Fibroblast of skin of right biceps (primary cell): ENCODE results near the gene TLCD3B.
A peak's percentile ranks its signal among the peaks of the same experiment; 100 is the strongest.

Experiments used
- DNase-seq: peaks from one replicate; pipeline ENCODE4 v3.0.0-alpha.2; 2013

The TLCD3B gene

DNA sequence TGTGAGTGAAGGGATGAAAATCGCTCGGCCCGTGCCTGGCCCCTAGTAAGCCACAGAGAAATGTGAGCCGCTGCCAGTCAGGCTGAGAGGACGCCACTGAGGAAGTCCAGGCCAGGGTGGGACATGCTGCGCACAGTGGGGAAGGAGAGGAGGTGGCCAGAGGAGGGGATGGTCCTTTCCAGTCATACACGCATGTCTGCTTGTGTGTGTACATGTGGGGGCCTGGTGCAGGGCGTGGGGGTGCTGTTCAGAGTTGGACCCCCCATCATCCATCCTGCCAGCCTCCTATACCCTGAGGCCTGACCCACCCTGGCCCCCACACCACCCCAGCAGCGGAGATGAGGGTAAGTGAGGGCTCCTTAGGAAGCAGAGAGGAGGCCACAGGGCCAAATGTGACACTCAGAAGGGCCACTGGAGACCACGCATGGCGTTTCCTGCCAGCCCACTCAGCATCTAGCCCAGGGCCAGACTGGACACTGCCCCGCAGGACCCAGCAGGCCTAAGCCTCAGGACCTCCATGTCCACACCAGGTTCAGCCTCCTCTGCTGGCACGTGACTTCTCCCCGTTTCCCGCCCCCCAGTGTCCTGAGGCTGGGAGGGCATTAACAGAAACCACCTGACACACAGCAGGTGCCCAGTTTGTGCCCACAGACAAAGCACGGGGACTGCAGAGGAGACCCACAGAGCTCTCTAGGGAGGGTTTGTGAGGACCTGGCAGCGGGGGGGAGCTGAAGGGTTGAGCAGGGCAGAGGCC is 27.2 kb downstream of the TLCD3B start:
- DNase-seq: no peak

GRCh38 chr16:30002614-30003346 is 28.3 kb downstream of the TLCD3B start:
- DNase-seq: no peak

DNA sequence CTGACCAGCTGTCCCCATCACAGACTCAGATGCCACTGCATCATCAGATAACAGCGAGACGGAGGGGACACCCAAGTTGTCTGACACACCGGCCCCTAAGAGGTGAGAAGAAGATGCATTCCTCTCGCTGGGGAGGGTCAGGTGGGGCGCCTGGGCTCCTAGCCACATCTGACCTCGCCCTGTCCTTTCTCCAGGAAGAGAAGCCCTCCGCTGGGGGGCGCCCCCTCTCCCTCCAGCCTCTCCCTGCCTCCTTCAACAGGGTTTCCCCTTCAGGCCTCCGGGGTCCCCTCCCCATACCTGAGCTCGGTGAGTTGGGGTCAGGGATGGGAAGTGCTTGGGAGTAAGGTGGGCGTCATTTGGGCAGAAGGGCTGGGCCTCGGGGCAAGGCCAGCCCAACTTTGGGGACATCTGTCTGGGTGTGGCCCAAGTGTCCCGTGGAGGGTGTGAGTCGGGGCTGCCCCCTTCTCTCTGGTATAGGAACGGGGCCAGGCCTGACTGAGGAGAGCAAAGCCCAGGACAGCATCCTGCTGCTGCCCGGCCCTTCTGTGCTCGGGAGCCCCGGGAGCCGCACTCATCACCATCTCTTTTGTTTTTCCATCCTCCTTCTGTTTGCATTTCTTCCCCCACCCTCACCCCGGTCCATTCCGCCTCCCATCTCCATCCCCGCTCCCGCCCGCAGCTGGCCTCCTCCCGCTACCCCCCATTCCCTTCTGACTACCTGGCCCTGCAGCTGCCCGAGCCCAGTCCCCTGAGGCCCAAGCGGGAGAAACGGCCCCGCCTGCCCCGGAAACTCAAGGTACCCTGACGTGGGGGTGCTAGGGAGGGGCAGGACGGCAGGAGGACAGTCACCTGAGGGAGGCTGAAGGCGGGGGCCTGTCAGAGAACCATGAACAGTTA is 30.1 kb downstream of the TLCD3B start:
- DNase-seq: no peak

GRCh38 chr16:29999605-30000004 is 31.5 kb downstream of the TLCD3B start:
- DNase-seq: no peak

- DNase-seq: no peak
Observed at GRCh38 chr16:29996766-29997250, 34.3 kb downstream of the TLCD3B start.

- DNase-seq: peak; percentile 96
Observed at GRCh38 chr16:29995911-29996765, 34.9 kb downstream of the TLCD3B start, which contains the start of gene INO80E. Gene INO80E (plus strand): TSS chr16:29996241. CDS start chr16:29996311, 70 bp downstream.

DNA sequence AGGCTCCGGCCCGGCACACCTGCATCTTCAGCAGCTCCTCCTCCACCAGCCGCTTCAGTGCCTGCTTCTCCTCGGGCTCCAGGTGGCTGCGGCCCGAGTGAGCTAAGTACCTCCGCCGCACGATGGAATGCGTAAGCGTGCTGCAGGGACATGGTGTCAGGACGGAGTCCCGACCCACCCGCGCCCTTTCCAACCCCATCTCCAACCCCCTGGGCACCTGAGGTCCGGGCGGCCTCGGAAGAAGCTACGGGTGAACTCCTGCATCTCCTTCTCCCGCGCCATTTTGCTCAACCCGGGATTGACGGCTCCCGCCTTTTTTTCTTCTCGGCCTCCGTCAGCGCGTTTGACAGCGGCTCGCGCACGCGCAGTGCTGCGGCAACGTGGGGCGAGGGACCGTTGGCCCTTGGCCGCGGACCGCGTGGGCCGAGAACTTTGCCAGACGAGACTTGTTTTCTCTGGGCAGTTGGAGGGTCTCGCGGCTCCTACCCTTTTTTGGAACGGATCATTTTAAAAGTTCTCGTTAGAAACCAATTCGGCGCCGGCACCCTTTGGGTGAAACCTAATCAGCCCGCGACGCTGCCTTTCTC is 35.7 kb downstream of the TLCD3B start, which contains the start of gene HIRIP3:
HIRIP3 (minus strand) TSS at position 294 of the 587 bp plus-strand sequence; CDS start at position 282, 12 bp downstream.
- peak; percentile 83 for DNase-seq

GRCh38 chr16:29994600-29995323 is 36.3 kb downstream of the TLCD3B start:
- peak; percentile 65 for DNase-seq

- no peak for DNase-seq
Observed at GRCh38 chr16:29993903-29994599, 37.0 kb downstream of the TLCD3B start.

- no peak for DNase-seq
Observed at GRCh38 chr16:29993191-29993902, 37.7 kb downstream of the TLCD3B start.

- no peak for DNase-seq
Observed at GRCh38 chr16:29992344-29992967, 38.6 kb downstream of the TLCD3B start.

DNA sequence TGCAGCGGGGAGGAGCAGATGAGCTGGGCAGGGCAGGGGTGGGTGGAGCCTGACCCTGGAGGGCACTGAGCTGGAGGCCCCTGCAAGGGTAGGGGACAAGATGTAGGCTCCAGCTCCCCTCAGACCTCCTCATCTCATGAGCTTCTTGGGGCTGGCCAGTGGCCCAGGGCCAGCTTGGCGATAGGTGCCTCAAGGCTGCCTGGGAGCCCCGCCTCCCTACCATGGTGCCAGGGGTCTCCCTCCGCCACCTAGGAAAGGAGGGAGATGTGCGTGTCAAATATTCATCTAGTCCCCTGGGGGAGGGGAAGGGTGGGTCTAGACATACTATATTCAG is 39.5 kb downstream of the TLCD3B start:
- DNase-seq: no peak

DNA sequence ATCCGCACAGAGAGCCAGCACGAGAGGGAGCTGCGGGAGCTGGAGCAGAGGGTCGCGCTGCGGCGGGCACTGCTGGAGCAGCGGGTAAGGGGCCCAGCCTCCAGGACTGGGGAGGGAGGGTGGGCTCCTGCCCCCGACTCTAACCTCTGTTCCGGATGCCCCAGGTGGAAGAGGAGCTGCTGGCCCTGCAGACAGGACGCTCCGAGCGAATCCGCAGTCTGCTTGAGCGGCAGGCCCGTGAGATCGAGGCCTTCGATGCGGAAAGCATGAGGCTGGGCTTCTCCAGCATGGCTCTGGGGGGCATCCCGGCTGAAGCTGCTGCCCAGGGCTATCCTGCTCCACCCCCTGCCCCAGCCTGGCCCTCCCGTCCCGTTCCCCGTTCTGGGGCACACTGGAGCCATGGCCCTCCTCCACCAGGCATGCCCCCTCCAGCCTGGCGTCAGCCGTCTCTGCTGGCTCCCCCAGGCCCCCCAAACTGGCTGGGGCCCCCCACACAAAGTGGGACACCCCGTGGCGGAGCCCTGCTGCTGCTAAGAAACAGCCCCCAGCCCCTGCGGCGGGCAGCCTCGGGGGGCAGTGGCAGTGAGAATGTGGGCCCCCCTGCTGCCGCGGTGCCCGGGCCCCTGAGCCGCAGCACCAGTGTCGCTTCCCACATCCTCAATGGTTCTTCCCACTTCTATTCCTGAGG is 40.0 kb downstream of the TLCD3B start:
- DNase-seq: no peak

DNA sequence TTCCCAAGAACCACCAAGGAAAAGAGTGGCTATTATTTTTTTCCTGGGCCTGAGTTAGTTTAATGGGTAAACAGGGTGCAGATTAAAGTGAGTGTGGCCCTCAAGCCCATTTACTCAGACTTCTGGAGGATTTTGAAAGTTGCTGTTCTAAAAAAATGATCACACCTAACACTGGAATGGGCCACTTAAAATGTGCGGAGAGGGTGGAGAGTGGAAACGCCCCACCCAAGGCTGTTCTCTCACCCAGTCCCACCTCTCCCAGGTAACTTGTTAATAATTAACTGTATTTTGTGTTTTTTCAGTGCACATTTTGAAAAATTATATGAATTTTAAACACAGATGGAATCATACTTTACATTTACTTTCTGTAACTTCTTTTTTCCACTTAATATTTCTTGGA is 41.0 kb downstream of the TLCD3B start:
- DNase-seq: no peak

DNA sequence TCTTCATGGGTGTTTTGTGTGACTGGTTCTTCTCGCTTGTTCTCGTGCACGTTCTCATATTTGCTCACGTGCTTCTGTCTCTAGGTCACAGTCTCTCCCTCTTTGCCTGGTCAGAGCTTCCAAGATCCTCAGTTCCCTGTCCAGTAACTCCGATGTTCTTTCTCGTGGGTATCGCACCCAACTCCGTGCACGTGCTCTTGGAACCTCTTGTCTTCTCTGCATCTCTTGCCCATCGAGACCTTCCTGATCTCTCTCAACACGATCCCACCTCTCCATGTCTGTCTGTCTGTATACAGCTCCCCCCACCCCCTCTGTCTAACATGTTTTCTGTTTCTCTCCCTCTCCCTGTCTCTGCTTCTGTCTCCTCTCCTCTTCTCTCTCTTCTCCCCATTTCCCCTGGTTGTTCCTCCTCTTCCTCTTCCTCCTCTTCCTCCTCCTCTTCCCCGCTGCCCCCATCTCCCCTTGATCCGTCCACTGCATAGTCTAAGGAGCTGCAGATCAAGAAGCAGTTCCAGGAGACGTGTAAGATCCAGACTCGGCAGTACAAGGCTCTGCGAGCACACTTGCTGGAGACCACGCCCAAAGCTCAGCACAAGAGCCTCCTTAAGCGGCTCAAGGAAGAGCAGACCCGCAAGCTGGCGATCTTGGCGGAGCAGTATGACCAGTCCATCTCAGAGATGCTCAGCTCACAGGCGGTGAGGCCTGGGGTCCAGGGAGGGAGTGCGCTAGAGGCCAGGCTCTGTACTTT is 41.8 kb downstream of the TLCD3B start:
- DNase-seq: no peak

DNA sequence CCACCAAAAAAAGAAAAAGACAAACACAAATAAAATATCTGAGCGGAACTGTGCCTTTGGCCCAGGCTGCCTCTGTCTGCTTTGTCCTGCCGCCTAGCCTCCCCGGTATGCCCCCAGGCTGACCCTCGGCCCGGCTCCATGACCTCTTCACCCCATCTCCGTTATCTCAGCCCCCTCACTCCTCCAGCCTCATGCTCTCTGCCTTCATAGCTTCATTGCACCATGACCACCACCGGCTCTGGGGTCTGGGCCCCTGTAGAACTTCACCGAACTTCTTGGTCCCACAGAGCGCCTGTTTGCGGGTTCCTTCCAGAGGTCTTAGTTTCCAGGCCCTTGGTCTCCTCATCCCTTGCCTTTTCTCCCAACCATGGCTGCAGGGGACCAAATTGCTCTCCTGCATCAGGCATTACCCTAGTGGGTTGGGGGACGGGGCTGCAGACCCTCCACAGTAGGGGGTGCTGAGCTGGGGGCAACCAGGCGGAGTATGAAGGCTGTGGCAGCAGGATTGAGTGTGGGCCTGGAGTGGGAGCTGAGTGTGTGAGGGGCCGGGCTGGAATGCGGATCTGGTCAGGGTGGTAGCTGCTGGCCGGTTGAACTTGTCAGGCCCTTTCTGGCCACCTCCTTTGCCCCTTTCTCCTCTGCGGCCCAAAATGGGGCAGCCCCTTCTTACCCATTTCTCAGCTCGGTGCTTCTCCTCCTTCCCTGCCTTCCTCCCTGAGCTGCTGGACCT is 42.6 kb downstream of the TLCD3B start:
- DNase-seq: no peak
